HG03108 (cell line): ENCODE data around the gene GPD2.
A peak's percentile ranks its signal among the peaks of the same experiment; 100 is the strongest.
"Not testable (repeated sequence)": the region's sequence is repeated elsewhere in the genome, so short reads cannot be mapped to it uniquely, and the experiment has no call there.

Experiments used
- ATAC-seq: cut with Tn5 transposase; IDR thresholded peaks from one replicate; pipeline ENCODE4 v1.9.1; 2021; ENCODE audit warnings: moderate library complexity; ENCODE audit not compliant: unreplicated experiment

The GPD2 gene

GRCh38 chr2:156526950-156527636 lies 90.9 kb downstream of the GPD2 start:
- peak; percentile 96 for ATAC-seq

DNA sequence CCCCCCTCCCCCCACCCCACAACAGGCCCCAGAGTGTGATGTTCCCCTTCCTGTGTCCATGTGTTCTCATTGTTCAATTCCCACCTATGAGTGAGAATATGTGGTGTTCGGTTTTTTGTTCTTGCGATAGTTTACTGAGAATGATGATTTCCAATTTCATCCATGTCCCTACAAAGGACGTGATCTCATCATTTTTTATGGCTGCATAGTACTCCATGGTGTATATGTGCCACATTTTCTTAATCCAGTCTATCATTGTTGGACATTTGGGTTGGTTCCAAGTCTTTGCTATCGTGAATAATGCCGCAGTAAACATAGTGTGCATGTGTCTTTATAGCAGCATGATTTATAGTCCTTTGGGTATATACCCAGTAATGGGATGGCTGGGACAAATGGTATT lies 92.4 kb downstream of the GPD2 start:
- not testable (repeated sequence) for ATAC-seq

- peak; percentile 66 for ATAC-seq
These were observed 96.8 kb downstream of the GPD2 start for GRCh38 chr2:156532989-156533388.

- ATAC-seq: no peak
These were observed 100.4 kb downstream of the GPD2 start for GRCh38 chr2:156536534-156536933.

DNA sequence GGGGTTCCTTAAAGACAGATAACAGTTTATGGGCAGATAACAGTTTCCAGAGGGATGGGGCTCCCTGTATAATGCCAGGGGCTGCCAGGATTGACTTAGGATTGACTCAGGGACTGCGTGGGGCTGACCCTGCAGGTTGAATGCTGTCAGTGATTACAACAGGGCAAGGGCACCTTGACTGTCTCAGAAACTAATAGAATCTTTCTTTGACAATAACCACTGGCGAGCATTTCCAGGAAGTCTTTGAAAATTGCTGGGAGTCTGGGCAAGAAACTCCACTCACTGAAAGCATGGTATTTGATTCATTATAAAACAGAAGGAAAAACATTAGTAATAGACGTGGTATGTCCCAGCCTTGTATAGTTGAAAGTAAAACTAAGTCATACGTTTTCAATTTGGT lies 101.0 kb downstream of the GPD2 start:
- no peak for ATAC-seq

- ATAC-seq: peak; percentile 49
These were observed 101.9 kb downstream of the GPD2 start for GRCh38 chr2:156538083-156538504.

- no peak for ATAC-seq
These were observed 103.1 kb downstream of the GPD2 start for GRCh38 chr2:156539086-156539860.

- no peak for ATAC-seq
These were observed 104.5 kb downstream of the GPD2 start for GRCh38 chr2:156540706-156541105.

GRCh38 chr2:156541229-156541628 lies 105.0 kb downstream of the GPD2 start:
- peak; percentile 26 for ATAC-seq

DNA sequence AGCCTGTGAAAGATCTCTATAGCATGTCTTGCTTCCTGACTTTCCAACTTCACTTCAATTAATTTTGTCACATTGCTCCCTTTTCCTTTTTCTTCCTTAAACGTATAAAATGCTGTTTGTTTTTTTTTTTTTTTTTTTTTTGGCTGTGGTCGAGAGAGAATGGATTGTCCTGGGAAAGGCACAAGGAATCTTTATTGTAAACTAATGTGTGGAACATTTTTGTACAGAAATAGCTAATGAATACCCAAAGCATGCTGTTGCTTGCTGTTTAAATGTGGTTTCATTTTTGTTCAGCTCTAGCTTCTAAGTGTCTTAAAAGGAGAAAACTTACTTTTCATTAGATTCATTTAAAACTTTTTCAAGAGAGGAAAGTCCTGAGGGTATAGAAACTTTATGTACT lies 105.5 kb downstream of the GPD2 start:
- ATAC-seq: no peak

DNA sequence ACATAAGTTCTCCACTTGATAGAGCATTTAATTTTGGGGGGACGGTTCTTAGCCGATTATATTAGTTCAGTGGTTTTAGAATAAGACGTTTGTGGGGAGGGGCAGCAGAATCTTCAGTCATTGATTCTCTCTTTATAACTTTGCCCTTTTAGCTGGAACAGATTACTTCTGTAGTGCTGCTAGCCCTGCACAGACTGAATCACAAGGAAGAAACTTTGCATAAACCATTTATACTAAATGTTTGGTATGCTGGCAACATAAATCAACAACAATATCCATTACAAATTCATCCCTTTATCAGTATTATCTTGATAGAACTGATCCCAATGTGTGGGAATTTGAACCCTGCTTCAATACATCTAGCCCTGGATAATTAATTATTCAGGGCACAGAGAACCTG lies 112.2 kb downstream of the GPD2 start:
- ATAC-seq: no peak

DNA sequence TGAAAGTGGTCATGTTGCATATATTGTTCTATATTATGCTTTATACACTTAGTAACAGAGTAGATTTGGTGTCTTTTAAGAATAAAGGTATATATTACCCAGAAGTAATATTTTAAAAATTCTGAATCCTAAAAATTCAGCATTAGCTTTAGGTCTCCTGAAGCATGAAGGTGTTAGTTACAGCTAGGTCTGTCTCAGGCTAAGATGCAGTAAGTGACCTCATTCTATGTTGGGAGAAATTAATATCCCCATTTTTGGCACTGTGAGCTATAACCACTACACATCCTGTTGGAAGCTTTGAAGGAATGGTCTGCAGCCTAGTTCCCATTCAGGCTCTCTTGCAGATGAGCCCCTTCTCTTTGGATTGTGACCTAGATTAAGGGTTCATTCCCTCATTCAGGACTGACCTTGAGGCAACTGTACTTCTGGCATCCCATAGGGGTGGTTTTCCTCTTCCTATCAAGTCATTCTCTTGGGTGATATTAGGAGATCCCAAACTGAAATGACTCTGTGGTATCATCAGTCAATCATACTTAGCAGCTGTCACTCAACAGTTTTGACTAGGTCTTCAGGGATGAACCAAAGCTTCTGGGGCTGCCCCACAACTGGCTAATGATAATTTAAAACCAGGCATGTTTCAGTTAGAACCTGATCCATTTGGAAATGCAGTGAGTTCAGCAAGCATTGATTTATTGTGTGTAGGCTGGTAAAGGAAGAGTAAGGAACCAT lies 117.7 kb downstream of the GPD2 start:
- ATAC-seq: no peak

GRCh38 chr2:156561326-156561725 lies 125.1 kb downstream of the GPD2 start:
- no peak for ATAC-seq

- no peak for ATAC-seq
These were observed 125.9 kb downstream of the GPD2 start for GRCh38 chr2:156562124-156562523.

- no peak for ATAC-seq
These were observed 128.0 kb downstream of the GPD2 start for GRCh38 chr2:156563994-156564753.

GRCh38 chr2:156565066-156565710 lies 129.0 kb downstream of the GPD2 start:
- no peak for ATAC-seq

DNA sequence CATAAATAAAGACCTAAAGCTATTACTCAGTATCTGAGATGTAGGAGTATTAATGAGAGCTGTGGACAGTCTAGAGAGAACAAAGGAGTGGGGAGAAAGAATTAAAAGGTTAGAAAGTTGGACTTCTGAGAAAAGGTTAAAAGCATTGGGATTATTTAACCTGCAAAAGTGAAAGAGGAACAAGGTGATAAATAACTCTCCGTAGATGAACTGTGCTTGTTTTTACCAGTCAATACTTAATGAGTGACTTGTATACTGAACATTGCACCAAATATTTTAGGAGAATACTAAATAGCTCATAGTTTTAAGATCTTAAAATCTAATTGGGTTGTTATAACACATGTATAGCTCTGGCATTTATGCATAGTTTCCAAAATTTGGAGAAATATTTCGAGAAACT lies 137.5 kb downstream of the GPD2 start:
- ATAC-seq: no peak

- no peak for ATAC-seq
These were observed 137.9 kb downstream of the GPD2 start for GRCh38 chr2:156574112-156574511.

DNA sequence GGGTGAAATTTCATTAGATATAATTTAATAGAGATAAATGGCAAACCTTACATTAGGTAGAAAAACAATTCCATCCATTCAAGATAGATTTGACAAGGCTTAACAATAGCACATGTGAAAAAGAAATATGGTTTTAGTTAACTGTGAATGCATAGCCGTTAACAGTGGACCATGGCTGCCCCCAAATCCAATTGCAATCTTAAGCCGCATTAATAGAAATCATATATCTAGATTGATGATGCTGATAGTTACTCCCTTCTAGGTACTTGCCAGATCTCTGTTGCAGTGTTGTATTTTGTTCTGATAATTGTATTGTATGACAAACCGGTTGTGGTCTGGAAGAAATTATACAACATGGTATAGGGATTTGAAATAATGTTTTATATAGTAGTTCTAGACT lies 139.8 kb downstream of the GPD2 start:
- ATAC-seq: no peak

DNA sequence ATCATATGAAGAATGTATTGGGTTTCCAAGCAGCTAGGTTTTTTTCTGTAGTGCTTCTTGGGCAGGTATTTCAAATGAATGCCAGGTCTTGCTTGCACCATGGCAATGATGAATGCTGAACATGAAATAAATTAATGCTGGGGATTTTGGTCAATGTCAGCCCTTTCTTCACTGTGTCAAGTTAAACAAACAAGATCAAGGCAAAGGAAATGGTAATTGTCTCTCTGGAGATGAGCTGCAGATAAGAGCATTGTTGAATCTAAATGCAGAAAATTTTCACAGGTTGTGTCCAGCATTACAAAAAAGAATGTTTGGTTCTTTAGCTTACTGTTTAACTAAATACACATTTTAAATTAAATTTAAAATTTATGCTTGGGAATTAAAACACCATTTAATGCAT lies 144.3 kb downstream of the GPD2 start:
- ATAC-seq: no peak

DNA sequence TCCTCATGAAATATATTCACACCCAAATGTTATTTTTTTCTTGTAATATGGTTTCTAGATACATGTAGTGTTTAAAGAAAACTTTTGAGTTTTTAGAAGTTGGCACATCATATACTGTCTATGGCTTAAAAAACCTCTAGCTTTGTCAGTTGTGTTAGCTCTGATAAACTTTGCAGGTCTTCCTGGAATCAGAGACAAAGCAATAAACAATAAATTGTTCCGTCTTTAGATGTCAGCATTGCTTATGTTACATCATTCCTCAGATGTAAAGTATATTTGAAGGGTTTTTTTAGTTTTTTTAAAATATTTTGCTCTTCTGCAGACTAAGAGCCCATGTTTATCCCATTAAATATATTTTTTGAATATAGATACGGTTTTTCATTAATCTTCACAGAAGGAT lies 145.1 kb downstream of the GPD2 start:
- no peak for ATAC-seq
